Fibroblast of mammary gland (primary cell): Measurements from ENCODE around the gene CDK5RAP2.
"Not testable (repeated sequence)": the region's sequence is repeated elsewhere in the genome, so short reads cannot be mapped to it uniquely, and the experiment has no call there.

Source experiments
- DNase-seq: peaks from one replicate; pipeline ENCODE4 v3.0.0-alpha.2; 2010; ENCODE audit warnings: low read depth
- H3K4me3 ChIP-seq: 2 replicates; pipeline ENCODE4 v1.5.1; 2011; ENCODE audit warnings: low read depth, mild to moderate bottlenecking, low read length, moderate library complexity; ENCODE audit not compliant: control insufficient read depth
- TF ChIP-seq, protein P1 (sequence below): conservative IDR thresholded peaks from 2 replicates; pipeline ENCODE4 v1.5.1; 2011; ENCODE audit warnings: low read depth, low read length, inconsistent platforms; ENCODE audit not compliant: control insufficient read depth, insufficient read depth

CDK5RAP2 gene

GRCh38 chr9:120580051-120580896 is at the start of gene CDK5RAP2:
TSS of gene CDK5RAP2 (minus strand) at chr9:120580167. CDS start at chr9:120579978, 189 bp downstream.
- TF ChIP-seq, protein P1, sequence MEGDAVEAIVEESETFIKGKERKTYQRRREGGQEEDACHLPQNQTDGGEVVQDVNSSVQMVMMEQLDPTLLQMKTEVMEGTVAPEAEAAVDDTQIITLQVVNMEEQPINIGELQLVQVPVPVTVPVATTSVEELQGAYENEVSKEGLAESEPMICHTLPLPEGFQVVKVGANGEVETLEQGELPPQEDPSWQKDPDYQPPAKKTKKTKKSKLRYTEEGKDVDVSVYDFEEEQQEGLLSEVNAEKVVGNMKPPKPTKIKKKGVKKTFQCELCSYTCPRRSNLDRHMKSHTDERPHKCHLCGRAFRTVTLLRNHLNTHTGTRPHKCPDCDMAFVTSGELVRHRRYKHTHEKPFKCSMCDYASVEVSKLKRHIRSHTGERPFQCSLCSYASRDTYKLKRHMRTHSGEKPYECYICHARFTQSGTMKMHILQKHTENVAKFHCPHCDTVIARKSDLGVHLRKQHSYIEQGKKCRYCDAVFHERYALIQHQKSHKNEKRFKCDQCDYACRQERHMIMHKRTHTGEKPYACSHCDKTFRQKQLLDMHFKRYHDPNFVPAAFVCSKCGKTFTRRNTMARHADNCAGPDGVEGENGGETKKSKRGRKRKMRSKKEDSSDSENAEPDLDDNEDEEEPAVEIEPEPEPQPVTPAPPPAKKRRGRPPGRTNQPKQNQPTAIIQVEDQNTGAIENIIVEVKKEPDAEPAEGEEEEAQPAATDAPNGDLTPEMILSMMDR: no peak
- peak within 1 kb of the TSS; percentile 97 for H3K4me3 ChIP-seq
- peak; percentile 97 for DNase-seq

- H3K4me3 ChIP-seq: not testable (repeated sequence)
- DNase-seq: peak; percentile 78
These were observed 49.0 kb upstream of the CDK5RAP2 start for GRCh38 chr9:120628925-120629497.

DNA sequence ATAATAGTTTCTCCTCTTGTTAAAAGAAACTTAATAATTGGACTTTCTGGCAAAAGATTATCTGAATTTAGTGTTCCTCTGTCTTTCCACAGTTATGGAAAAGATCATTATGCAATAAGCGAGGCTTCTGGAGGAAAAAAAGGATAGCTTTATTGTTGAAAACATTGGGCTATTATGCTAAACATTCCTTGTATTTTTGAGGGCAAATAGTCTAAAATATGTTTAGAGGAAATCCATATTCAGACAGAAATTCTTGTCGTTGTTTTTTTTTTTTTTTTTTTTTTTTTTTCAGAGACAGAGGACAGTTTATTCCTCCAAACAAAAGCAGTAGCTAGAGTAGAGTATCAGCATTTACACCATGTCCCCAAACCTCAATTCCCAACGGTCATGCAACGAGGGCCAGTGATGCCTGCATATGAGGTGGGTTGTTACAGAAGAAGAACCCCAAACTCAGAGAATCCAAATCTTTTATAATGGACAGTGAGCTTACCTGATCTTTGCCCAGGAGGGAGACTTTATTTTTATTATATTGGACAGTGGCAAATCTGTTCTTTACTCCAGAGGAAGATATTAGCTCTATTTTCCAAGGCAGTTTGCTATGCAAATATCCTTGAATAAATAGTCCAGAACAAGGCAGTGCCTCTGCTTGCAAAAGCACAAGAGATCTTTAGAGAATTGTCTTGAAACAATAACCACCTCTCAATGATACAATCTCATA is 48.4 kb upstream of the CDK5RAP2 start:
- H3K4me3 ChIP-seq: no peak overlapping the region
- DNase-seq: no peak
- TF ChIP-seq, protein P1: no peak

- no peak overlapping the region for H3K4me3 ChIP-seq
- TF ChIP-seq, protein P1: no peak
- no peak for DNase-seq
These were observed 47.1 kb upstream of the CDK5RAP2 start for GRCh38 chr9:120627073-120627472.

- TF ChIP-seq, protein P1: no peak
- no peak overlapping the region for H3K4me3 ChIP-seq
- no peak for DNase-seq
These were observed 46.5 kb upstream of the CDK5RAP2 start for GRCh38 chr9:120626512-120626911.

DNA sequence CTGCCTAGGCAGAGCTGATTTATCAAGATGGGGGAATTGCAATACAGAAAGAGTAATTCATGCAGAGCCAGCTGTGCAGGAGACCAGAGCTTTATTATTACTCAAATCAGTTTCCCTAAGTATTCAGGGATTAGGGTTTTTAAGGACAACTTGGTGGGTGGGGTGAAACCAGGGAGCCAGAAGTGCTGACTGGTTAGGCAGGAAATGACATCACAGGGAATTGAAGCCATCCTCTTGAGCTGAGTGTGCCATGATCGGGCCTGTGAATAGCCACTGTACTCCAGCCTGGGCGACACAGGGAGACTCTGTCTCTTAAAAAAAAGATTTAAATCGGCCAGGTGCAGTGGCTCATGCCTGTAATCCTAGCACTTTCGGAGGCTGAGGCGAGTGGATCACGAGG is 45.3 kb upstream of the CDK5RAP2 start:
- no peak overlapping the region for H3K4me3 ChIP-seq
- TF ChIP-seq, protein P1: no peak
- DNase-seq: peak; percentile 56

GRCh38 chr9:120622790-120623189 is 42.8 kb upstream of the CDK5RAP2 start:
- no peak overlapping the region for H3K4me3 ChIP-seq
- DNase-seq: no peak
- TF ChIP-seq, protein P1: no peak
